ENCODE results near the gene TFDP2. TPM values are rescaled to one million over a fixed set of nuclear protein-coding genes. Genes with fewer than 3 reads are reported as not detected.

Gene TFDP2
- total and polyA plus RNA-seq, 5 donors from 2014 or later = 12.3 to 26.5 (median 13.8) TPM

DNA sequence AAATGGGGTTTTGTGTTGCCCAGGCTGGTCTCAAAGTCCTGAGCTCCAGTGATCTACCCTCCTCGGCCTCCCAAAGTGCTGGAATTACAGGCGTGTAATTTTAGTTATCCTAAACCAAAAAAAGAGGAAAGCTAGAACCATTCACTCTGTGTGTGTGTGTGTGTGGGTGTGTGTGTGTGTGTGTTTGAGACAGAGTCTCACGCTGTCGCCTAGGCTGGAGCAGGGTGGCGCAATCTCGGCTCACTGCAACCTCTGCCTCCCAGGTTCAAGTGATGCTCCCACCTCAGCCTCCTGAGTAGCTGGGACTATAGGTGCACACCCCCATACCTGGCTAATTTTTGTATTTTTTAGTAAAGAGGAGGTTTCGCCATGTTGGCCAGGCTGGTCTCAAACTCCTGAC is 84.0 kb downstream of the TFDP2 start:
- no peak overlapping the region for H3K27ac ChIP-seq (ENCODE audit: insufficient read depth, low read length, poor library complexity, severe bottlenecking)
- no peak for DNase-seq
- Mint-ChIP-seq H3K27ac (no peak overlapping the region), H3K4me1 (peaks cover 0 to 3% (median under 1%) of the 10 kb centered on the region in 4 donors), H3K4me3 (no peak overlapping the region), H3K27me3 (no peaks in the 10 kb centered on the region), H3K9me3 (peaks cover 0 to 5% (median 0%) of the 10 kb centered on the region in 7 donors), H3K36me3 (peaks cover 4% of the 10 kb centered on the region)
- H3K27me3 ChIP-seq (ENCODE audit: control insufficient read depth, insufficient read depth, low read length) = no peaks in the 10 kb centered on the region
- no peak overlapping the region for H3K4me3 ChIP-seq (ENCODE audit: low read depth, low read length)
- ATAC-seq (ENCODE audit: low read depth in 2 of 2) = no peak
- no peaks in the 10 kb centered on the region for H3K9me3 ChIP-seq (ENCODE audit: control insufficient read depth in 2 of 2, low read length in 2 of 2)
- no peaks in the 10 kb centered on the region for H3K4me1 ChIP-seq (ENCODE audit: control insufficient read depth, insufficient read depth, low read length, poor library complexity, severe bottlenecking)
- H3K36me3 ChIP-seq (ENCODE audit: control insufficient read depth, insufficient read depth, low read length) = no peaks in the 10 kb centered on the region

DNA sequence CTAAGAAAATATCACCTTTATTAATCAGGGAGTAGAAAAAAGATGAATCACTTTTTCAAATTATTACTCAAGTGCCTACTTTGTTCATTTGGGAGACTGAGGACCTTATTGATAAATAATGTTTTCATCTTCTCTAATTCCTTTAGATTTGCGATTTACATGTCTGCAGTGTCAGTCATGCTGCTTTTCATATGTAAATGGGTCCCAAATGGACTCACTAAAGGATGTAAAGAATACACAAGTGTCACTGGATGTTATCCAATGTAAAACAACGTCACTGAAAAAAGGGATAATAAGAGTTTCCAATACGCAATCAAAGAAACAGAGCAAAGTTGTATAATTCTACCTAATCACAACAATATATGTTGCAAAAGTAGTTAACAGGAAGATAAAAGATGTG is 84.9 kb downstream of the TFDP2 start:
- no peak for DNase-seq
- no peak for ATAC-seq (ENCODE audit: low read depth in 2 of 2)
- Mint-ChIP-seq H3K4me3 (no peak overlapping the region), H3K9me3 (peaks cover 0 to 5% (median 0%) of the 10 kb centered on the region in 7 donors), H3K4me1 (peaks cover 0 to 3% (median under 1%) of the 10 kb centered on the region in 4 donors), H3K27ac (no peak overlapping the region), H3K27me3 (no peaks in the 10 kb centered on the region), H3K36me3 (peaks cover 4% of the 10 kb centered on the region)
- Histone ChIP-seq H3K36me3 (ENCODE audit: control insufficient read depth, insufficient read depth, low read length) (no peaks in the 10 kb centered on the region), H3K9me3 (ENCODE audit: control insufficient read depth in 2 of 2, low read length in 2 of 2) (no peaks in the 10 kb centered on the region), H3K4me3 (ENCODE audit: low read depth, low read length) (no peak overlapping the region), H3K4me1 (ENCODE audit: control insufficient read depth, insufficient read depth, low read length, poor library complexity, severe bottlenecking) (no peaks in the 10 kb centered on the region), H3K27me3 (ENCODE audit: control insufficient read depth, insufficient read depth, low read length) (no peaks in the 10 kb centered on the region), H3K27ac (ENCODE audit: insufficient read depth, low read length, poor library complexity, severe bottlenecking) (no peak overlapping the region)

DNA sequence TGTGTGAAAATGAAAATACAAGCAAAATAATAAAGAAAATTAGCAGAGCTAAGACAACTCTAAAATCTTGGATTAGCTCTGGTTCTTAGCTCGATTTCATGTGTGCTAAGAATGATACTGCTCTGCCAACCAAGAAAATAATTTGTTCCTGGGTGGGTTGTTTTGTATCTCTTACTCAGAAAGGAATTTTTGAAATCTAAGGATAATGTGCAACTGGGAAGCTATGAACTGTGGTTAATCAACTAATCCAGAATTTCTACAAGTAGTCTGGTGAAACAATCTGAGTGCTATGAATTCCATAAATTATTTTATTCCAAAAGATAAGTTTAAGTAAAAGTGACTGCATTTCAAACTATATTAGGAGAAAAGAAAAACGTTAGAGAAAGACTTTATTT is 92.0 kb downstream of the TFDP2 start:
- Mint-ChIP-seq H3K27me3 (no peaks in the 10 kb centered on the region), H3K36me3 (peaks cover 11% of the 10 kb centered on the region), H3K27ac (no peak overlapping the region), H3K4me3 (no peak overlapping the region), H3K4me1 (peaks cover 0 to 5% (median under 1%) of the 10 kb centered on the region in 4 donors), H3K9me3 (peaks cover 0 to 5% (median 0%) of the 10 kb centered on the region in 7 donors)
- Histone ChIP-seq H3K27me3 (ENCODE audit: control insufficient read depth, insufficient read depth, low read length) (no peaks in the 10 kb centered on the region), H3K27ac (ENCODE audit: insufficient read depth, low read length, poor library complexity, severe bottlenecking) (no peak overlapping the region), H3K4me3 (ENCODE audit: low read depth, low read length) (no peak overlapping the region), H3K36me3 (ENCODE audit: control insufficient read depth, insufficient read depth, low read length) (no peaks in the 10 kb centered on the region), H3K4me1 (ENCODE audit: control insufficient read depth, insufficient read depth, low read length, poor library complexity, severe bottlenecking) (no peaks in the 10 kb centered on the region), H3K9me3 (ENCODE audit: control insufficient read depth in 2 of 2, low read length in 2 of 2) (no peaks in the 10 kb centered on the region)
- ATAC-seq (ENCODE audit: low read depth in 2 of 2) (no peak), DNase-seq (no peak)

DNA sequence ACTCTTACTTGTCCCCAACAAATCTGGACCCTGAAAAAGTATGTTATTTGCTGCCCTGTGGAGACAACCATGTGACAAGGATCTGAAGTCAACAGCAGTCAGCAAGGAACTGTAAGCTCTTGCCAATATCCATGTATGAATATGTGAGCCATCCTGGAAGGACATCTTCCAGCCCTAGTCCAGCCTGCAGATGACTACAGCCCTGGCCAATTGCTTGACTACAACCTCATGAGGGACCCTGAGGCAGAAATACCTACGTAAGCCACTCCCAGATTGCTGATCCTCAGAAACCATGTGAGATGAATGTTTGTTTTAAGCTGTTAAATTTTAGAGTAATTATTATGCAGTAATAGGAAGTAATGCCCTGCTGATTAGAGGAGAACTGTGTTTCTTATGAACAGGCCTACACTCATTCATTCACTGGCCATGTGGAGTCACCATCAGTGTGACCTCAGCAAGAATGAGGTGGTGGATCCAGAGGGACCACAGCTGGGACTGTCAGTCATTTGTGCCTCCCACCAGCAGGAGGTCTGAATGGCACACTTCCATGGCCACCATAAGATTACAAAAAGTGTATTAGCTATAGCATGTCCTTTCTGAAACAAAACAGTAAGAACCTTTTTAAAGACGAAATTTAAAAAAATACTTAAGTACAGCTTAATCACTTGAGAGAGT is 92.6 kb downstream of the TFDP2 start:
- Mint-ChIP-seq H3K36me3 (peaks cover 8% of the 10 kb centered on the region), H3K9me3 (peaks cover 0 to 5% (median 0%) of the 10 kb centered on the region in 7 donors), H3K27me3 (no peaks in the 10 kb centered on the region), H3K4me3 (no peak overlapping the region), H3K27ac (no peak overlapping the region), H3K4me1 (peaks cover 0 to 5% (median under 1%) of the 10 kb centered on the region in 4 donors)
- Histone ChIP-seq H3K36me3 (ENCODE audit: control insufficient read depth, insufficient read depth, low read length) (no peaks in the 10 kb centered on the region), H3K27ac (ENCODE audit: insufficient read depth, low read length, poor library complexity, severe bottlenecking) (no peak overlapping the region), H3K27me3 (ENCODE audit: control insufficient read depth, insufficient read depth, low read length) (no peaks in the 10 kb centered on the region), H3K4me1 (ENCODE audit: control insufficient read depth, insufficient read depth, low read length, poor library complexity, severe bottlenecking) (no peaks in the 10 kb centered on the region), H3K9me3 (ENCODE audit: control insufficient read depth in 2 of 2, low read length in 2 of 2) (no peaks in the 10 kb centered on the region), H3K4me3 (ENCODE audit: low read depth, low read length) (no peak overlapping the region)
- no peak for DNase-seq
- ATAC-seq (ENCODE audit: low read depth in 2 of 2) = no peak

DNA sequence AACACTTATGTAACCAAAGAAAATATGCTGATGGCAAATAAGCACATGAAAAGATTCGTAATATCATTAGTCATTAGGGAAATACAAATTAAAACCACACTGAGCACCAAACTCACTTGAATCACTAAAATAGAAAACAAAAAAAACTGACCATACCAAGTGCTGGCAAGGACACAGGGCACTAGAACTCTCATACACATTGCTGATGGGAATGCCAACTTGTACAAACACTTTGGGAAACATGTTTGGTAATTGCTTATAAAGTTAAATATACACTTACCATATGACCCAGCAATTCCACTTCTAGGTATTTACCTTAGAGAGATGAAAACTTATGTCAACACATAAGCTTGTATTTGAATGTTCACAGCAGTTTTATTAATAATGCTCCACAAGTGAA is 95.5 kb downstream of the TFDP2 start:
- Mint-ChIP-seq H3K36me3 (peaks cover 9% of the 10 kb centered on the region), H3K27me3 (no peaks in the 10 kb centered on the region), H3K9me3 (peaks cover 0 to 5% (median 0%) of the 10 kb centered on the region in 7 donors), H3K4me3 (no peak overlapping the region), H3K27ac (no peak overlapping the region), H3K4me1 (peaks cover 0 to 5% (median under 1%) of the 10 kb centered on the region in 4 donors)
- H3K4me3 ChIP-seq (ENCODE audit: low read depth, low read length) = no peak overlapping the region
- no peaks in the 10 kb centered on the region for H3K27me3 ChIP-seq (ENCODE audit: control insufficient read depth, insufficient read depth, low read length)
- no peak overlapping the region for H3K27ac ChIP-seq (ENCODE audit: insufficient read depth, low read length, poor library complexity, severe bottlenecking)
- ATAC-seq (ENCODE audit: low read depth in 2 of 2) (no peak), DNase-seq (no peak)
- H3K9me3 ChIP-seq (ENCODE audit: control insufficient read depth in 2 of 2, low read length in 2 of 2) = no peaks in the 10 kb centered on the region
- no peaks in the 10 kb centered on the region for H3K36me3 ChIP-seq (ENCODE audit: control insufficient read depth, insufficient read depth, low read length)
- H3K4me1 ChIP-seq (ENCODE audit: control insufficient read depth, insufficient read depth, low read length, poor library complexity, severe bottlenecking) = no peaks in the 10 kb centered on the region

DNA sequence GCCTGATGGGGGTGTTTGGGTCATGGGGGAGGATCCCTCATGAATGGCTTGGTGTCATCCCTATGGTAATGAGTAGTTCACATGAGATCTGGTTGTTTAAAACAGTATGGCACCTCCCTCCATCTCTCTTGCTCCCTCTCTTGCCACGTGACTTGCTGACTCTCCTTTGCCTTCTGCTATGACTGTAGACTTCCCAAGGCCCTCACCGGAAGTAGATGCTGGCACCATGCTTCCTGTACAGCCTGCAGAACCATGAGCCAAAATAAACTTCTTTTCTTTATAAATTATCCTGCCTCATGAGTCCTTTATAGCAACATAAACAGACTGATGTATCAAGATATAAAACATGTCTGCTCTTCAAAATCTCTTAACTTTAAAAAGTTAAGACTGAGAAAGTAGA is 96.1 kb downstream of the TFDP2 start:
- Mint-ChIP-seq H3K27ac (no peak overlapping the region), H3K4me1 (peaks cover 0 to 5% (median under 1%) of the 10 kb centered on the region in 4 donors), H3K27me3 (no peaks in the 10 kb centered on the region), H3K4me3 (no peak overlapping the region), H3K36me3 (peaks cover 9% of the 10 kb centered on the region), H3K9me3 (peaks cover 0 to 5% (median 0%) of the 10 kb centered on the region in 7 donors)
- no peak overlapping the region for H3K27ac ChIP-seq (ENCODE audit: insufficient read depth, low read length, poor library complexity, severe bottlenecking)
- H3K4me1 ChIP-seq (ENCODE audit: control insufficient read depth, insufficient read depth, low read length, poor library complexity, severe bottlenecking) = no peaks in the 10 kb centered on the region
- no peaks in the 10 kb centered on the region for H3K9me3 ChIP-seq (ENCODE audit: control insufficient read depth in 2 of 2, low read length in 2 of 2)
- no peak overlapping the region for H3K4me3 ChIP-seq (ENCODE audit: low read depth, low read length)
- DNase-seq (peak in 1 of 3 donors; percentile 18), ATAC-seq (ENCODE audit: low read depth in 2 of 2) (no peak)
- no peaks in the 10 kb centered on the region for H3K36me3 ChIP-seq (ENCODE audit: control insufficient read depth, insufficient read depth, low read length)
- no peaks in the 10 kb centered on the region for H3K27me3 ChIP-seq (ENCODE audit: control insufficient read depth, insufficient read depth, low read length)

DNA sequence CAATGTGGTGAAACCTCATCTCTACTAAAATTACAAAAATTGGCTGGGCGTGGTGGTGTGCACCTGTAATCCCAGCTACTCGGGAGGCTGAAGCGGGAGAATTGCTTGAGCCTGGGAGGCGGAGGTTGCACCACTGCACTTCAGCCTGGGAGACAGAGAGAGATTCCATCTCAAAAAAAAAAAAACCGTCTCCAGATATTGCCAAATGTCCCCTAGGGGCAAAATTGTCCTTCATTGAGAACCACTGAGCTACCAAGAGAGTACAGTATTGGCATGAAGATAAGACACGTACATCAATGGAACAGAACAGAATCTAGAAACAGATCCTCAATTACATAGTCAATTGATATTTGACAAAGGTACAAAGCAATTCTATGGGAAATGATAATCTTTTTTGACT is 98.0 kb downstream of the TFDP2 start:
- Histone ChIP-seq H3K9me3 (ENCODE audit: control insufficient read depth in 2 of 2, low read length in 2 of 2) (no peaks in the 10 kb centered on the region), H3K27ac (ENCODE audit: insufficient read depth, low read length, poor library complexity, severe bottlenecking) (no peak overlapping the region), H3K4me1 (ENCODE audit: control insufficient read depth, insufficient read depth, low read length, poor library complexity, severe bottlenecking) (no peaks in the 10 kb centered on the region), H3K4me3 (ENCODE audit: low read depth, low read length) (no peak overlapping the region), H3K36me3 (ENCODE audit: control insufficient read depth, insufficient read depth, low read length) (no peaks in the 10 kb centered on the region), H3K27me3 (ENCODE audit: control insufficient read depth, insufficient read depth, low read length) (no peaks in the 10 kb centered on the region)
- peaks cover 4% of the 10 kb centered on the region for H3K27me3 Mint-ChIP-seq
- peaks cover 9% of the 10 kb centered on the region for H3K36me3 Mint-ChIP-seq
- H3K9me3 Mint-ChIP-seq = peaks cover 0 to 5% (median 0%) of the 10 kb centered on the region in 7 donors
- peaks cover 0 to 5% (median 0%) of the 10 kb centered on the region in 4 donors for H3K4me1 Mint-ChIP-seq
- H3K4me3 Mint-ChIP-seq = no peak overlapping the region
- H3K27ac Mint-ChIP-seq = no peak overlapping the region
- ATAC-seq (ENCODE audit: low read depth in 2 of 2) = no peak
- DNase-seq = no peak

DNA sequence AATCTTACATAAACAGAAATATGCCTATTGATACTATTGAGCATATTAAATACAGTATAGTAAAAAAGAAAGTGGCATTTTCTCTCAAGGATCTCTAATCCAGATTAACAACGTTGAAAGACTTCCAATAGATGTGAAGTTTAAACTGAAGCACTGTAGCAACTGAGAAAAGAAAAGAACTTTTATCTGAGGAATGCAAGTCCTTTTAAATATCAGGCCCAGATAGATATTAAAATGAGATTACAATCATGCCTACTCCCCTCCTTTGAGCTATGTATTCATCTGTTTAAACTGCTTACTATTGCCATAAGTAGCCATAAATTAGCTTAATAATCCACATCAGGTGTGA is 102.3 kb downstream of the TFDP2 start:
- Mint-ChIP-seq H3K9me3 (no peaks in the 10 kb centered on the region), H3K4me3 (no peak overlapping the region), H3K27ac (no peak overlapping the region), H3K36me3 (peaks cover 4% of the 10 kb centered on the region), H3K4me1 (no peaks in the 10 kb centered on the region), H3K27me3 (peaks cover 4% of the 10 kb centered on the region)
- H3K36me3 ChIP-seq (ENCODE audit: control insufficient read depth, insufficient read depth, low read length) = no peaks in the 10 kb centered on the region
- no peak overlapping the region for H3K27ac ChIP-seq (ENCODE audit: insufficient read depth, low read length, poor library complexity, severe bottlenecking)
- H3K4me3 ChIP-seq (ENCODE audit: low read depth, low read length) = no peak overlapping the region
- no peaks in the 10 kb centered on the region for H3K27me3 ChIP-seq (ENCODE audit: control insufficient read depth, insufficient read depth, low read length)
- H3K9me3 ChIP-seq (ENCODE audit: control insufficient read depth in 2 of 2, low read length in 2 of 2) = no peaks in the 10 kb centered on the region
- H3K4me1 ChIP-seq (ENCODE audit: control insufficient read depth, insufficient read depth, low read length, poor library complexity, severe bottlenecking) = no peaks in the 10 kb centered on the region
- no peak for ATAC-seq (ENCODE audit: low read depth in 2 of 2)
- no peak for DNase-seq

Measured in CD4-positive, CD25-positive, alpha-beta regulatory T cell (primary cell).